ENCODE results near the gene SOX6. TPM values are rescaled to one million over a fixed set of nuclear protein-coding genes. Genes with fewer than 3 reads are reported as not detected.

Gene SOX6
- total and polyA plus RNA-seq, 2 experiments from 2014 or later, result 0.03 to 0.66 TPM

DNA sequence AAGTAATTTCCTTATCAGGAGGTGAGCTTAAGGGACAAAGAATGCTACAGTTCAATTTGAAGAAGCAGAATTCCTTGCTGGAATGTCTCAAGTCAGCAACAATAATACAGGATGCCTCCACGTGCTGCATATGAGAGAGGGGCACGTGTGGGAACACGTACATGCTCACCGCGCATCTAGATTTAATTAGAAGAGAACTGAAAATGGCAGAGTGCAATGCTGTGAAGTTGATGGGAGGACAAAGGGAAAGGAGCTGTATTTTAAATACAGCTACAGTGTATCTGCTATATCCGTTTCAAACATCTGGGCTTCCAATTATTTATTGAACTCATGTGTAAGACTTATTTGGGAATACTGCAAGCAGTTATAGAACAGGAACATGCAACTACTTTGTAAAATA, 328.7 kb downstream of the SOX6 start:
- Histone ChIP-seq H4K20me1 (replicated peaks; ENCODE audit: insufficient read depth) (no peaks in the 10 kb centered on the region), H3K27ac (ENCODE audit: low read depth) (no peak overlapping the region), H3K79me2 (replicated peaks; ENCODE audit: insufficient read depth) (no peaks in the 10 kb centered on the region), H3K27me3 (ENCODE audit: insufficient read depth) (no peaks in the 10 kb centered on the region), H3K4me2 (no peak overlapping the region), H3K9me2 (ENCODE audit: insufficient read depth) (no peaks in the 10 kb centered on the region), H3K36me3 (ENCODE audit: insufficient read depth) (no peaks in the 10 kb centered on the region), H3K4me1 (ENCODE audit: insufficient read depth) (peaks cover 7% of the 10 kb centered on the region; the same call in 1 of the 2 replicates), H2AFZ (no peak overlapping the region), H3F3A (replicated peaks; ENCODE audit: low read depth) (no peaks in the 10 kb centered on the region), H3K4me3 (no peak overlapping the region)
- TF ChIP-seq JUNB (IDR thresholded peaks at IDR 0.05; ENCODE audit: unreplicated experiment) (no peak), ETS1 (IDR thresholded peaks at IDR 0.05) (no peak), STAT1 (IDR thresholded peaks at IDR 0.05; ENCODE audit: unreplicated experiment) (no peak), EZH2phosphoT487 (IDR thresholded peaks at IDR 0.05; ENCODE audit: unreplicated experiment) (no peak), EZH2 (IDR thresholded peaks at IDR 0.05; ENCODE audit: low read depth, unreplicated experiment) (no peak), NANOG (IDR thresholded peaks at IDR 0.05; ENCODE audit: borderline replicate concordance) (no peak), ZNF331 (CRISPR knock-in tag; IDR thresholded peaks at IDR 0.05; ENCODE audit: low read depth) (no peak), ZNF114 (CRISPR knock-in tag; IDR thresholded peaks at IDR 0.05) (no peak), CREB1 (CRISPR knock-in tag; IDR thresholded peaks at IDR 0.05; ENCODE audit: low read depth) (no peak)
- TF ChIP-seq, protein P1, sequence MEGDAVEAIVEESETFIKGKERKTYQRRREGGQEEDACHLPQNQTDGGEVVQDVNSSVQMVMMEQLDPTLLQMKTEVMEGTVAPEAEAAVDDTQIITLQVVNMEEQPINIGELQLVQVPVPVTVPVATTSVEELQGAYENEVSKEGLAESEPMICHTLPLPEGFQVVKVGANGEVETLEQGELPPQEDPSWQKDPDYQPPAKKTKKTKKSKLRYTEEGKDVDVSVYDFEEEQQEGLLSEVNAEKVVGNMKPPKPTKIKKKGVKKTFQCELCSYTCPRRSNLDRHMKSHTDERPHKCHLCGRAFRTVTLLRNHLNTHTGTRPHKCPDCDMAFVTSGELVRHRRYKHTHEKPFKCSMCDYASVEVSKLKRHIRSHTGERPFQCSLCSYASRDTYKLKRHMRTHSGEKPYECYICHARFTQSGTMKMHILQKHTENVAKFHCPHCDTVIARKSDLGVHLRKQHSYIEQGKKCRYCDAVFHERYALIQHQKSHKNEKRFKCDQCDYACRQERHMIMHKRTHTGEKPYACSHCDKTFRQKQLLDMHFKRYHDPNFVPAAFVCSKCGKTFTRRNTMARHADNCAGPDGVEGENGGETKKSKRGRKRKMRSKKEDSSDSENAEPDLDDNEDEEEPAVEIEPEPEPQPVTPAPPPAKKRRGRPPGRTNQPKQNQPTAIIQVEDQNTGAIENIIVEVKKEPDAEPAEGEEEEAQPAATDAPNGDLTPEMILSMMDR (conservative IDR thresholded peaks at IDR 0.05; ENCODE audit: low read depth in 2 of 2), result no peak
- TF ChIP-seq, protein P2, sequence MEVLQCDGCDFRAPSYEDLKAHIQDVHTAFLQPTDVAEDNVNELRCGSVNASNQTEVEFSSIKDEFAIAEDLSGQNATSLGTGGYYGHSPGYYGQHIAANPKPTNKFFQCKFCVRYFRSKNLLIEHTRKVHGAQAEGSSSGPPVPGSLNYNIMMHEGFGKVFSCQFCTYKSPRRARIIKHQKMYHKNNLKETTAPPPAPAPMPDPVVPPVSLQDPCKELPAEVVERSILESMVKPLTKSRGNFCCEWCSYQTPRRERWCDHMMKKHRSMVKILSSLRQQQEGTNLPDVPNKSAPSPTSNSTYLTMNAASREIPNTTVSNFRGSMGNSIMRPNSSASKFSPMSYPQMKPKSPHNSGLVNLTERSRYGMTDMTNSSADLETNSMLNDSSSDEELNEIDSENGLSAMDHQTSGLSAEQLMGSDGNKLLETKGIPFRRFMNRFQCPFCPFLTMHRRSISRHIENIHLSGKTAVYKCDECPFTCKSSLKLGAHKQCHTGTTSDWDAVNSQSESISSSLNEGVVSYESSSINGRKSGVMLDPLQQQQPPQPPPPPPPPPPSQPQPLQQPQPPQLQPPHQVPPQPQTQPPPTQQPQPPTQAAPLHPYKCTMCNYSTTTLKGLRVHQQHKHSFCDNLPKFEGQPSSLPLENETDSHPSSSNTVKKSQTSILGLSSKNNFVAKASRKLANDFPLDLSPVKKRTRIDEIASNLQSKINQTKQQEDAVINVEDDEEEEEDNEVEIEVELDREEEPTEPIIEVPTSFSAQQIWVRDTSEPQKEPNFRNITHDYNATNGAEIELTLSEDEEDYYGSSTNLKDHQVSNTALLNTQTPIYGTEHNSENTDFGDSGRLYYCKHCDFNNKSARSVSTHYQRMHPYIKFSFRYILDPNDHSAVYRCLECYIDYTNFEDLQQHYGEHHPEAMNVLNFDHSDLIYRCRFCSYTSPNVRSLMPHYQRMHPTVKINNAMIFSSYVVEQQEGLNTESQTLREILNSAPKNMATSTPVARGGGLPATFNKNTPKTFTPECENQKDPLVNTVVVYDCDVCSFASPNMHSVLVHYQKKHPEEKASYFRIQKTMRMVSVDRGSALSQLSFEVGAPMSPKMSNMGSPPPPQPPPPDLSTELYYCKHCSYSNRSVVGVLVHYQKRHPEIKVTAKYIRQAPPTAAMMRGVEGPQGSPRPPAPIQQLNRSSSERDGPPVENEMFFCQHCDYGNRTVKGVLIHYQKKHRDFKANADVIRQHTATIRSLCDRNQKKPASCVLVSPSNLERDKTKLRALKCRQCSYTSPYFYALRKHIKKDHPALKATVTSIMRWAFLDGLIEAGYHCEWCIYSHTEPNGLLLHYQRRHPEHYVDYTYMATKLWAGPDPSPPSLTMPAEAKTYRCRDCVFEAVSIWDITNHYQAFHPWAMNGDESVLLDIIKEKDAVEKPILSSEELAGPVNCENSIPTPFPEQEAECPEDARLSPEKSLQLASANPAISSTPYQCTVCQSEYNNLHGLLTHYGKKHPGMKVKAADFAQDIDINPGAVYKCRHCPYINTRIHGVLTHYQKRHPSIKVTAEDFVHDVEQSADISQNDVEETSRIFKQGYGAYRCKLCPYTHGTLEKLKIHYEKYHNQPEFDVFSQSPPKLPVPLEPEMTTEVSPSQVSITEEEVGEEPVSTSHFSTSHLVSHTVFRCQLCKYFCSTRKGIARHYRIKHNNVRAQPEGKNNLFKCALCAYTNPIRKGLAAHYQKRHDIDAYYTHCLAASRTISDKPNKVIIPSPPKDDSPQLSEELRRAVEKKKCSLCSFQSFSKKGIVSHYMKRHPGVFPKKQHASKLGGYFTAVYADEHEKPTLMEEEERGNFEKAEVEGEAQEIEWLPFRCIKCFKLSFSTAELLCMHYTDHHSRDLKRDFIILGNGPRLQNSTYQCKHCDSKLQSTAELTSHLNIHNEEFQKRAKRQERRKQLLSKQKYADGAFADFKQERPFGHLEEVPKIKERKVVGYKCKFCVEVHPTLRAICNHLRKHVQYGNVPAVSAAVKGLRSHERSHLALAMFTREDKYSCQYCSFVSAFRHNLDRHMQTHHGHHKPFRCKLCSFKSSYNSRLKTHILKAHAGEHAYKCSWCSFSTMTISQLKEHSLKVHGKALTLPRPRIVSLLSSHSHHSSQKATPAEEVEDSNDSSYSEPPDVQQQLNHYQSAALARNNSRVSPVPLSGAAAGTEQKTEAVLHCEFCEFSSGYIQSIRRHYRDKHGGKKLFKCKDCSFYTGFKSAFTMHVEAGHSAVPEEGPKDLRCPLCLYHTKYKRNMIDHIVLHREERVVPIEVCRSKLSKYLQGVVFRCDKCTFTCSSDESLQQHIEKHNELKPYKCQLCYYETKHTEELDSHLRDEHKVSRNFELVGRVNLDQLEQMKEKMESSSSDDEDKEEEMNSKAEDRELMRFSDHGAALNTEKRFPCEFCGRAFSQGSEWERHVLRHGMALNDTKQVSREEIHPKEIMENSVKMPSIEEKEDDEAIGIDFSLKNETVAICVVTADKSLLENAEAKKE (CRISPR knock-in tag; IDR thresholded peaks at IDR 0.05), result no peak
- TF ChIP-seq, protein P3, sequence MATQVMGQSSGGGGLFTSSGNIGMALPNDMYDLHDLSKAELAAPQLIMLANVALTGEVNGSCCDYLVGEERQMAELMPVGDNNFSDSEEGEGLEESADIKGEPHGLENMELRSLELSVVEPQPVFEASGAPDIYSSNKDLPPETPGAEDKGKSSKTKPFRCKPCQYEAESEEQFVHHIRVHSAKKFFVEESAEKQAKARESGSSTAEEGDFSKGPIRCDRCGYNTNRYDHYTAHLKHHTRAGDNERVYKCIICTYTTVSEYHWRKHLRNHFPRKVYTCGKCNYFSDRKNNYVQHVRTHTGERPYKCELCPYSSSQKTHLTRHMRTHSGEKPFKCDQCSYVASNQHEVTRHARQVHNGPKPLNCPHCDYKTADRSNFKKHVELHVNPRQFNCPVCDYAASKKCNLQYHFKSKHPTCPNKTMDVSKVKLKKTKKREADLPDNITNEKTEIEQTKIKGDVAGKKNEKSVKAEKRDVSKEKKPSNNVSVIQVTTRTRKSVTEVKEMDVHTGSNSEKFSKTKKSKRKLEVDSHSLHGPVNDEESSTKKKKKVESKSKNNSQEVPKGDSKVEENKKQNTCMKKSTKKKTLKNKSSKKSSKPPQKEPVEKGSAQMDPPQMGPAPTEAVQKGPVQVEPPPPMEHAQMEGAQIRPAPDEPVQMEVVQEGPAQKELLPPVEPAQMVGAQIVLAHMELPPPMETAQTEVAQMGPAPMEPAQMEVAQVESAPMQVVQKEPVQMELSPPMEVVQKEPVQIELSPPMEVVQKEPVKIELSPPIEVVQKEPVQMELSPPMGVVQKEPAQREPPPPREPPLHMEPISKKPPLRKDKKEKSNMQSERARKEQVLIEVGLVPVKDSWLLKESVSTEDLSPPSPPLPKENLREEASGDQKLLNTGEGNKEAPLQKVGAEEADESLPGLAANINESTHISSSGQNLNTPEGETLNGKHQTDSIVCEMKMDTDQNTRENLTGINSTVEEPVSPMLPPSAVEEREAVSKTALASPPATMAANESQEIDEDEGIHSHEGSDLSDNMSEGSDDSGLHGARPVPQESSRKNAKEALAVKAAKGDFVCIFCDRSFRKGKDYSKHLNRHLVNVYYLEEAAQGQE (IDR thresholded peaks at IDR 0.05; ENCODE audit: unreplicated experiment), result no peak
- H3K4me3 Mint-ChIP-seq, result no peak overlapping the region
- DNase-seq (ENCODE audit: low spot score) (no peak), ATAC-seq (no peak)
- H3K4me1 Mint-ChIP-seq, result peaks cover 10% of the 10 kb centered on the region; the same call in 2 of the 3 replicates
- no peak overlapping the region for H3K27ac Mint-ChIP-seq
- H3K27me3 Mint-ChIP-seq (ENCODE audit: insufficient read depth, low read depth, poor library complexity), result peaks cover 2% of the 10 kb centered on the region
- no peaks in the 10 kb centered on the region for H3K36me3 Mint-ChIP-seq (ENCODE audit: low read depth)
- H3K9me3 Mint-ChIP-seq, result no peaks in the 10 kb centered on the region

Measured in GM23338 (cell line).